Panc1 (cell line): ENCODE data around the gene STUB1.

Experiments used
- POLR2AphosphoS5 ChIP-seq: IDR thresholded peaks from 2 replicates; pipeline ENCODE4 v1.6.1; 2012; ENCODE audit warnings: mild to moderate bottlenecking, low read depth, low read length, moderate library complexity
- SIN3A ChIP-seq: IDR thresholded peaks from 2 replicates; pipeline ENCODE4 v1.6.1; 2012; ENCODE audit warnings: low read depth, mild to moderate bottlenecking, low read length, moderate library complexity, borderline replicate concordance; ENCODE audit not compliant: insufficient read depth
- TCF7L2 ChIP-seq: IDR thresholded peaks from 2 replicates; pipeline ENCODE4 v1.6.1; 2011; ENCODE audit warnings: mild to moderate bottlenecking, low read depth, low read length, inconsistent platforms
- TF ChIP-seq, protein P1 (sequence below): fragments of 450-650 bp; IDR thresholded peaks from 2 replicates; pipeline ENCODE4 v1.5.1; 2017; ENCODE audit warnings: mild to moderate bottlenecking
- TF ChIP-seq, protein P2 (sequence below), 2 experiments: IDR thresholded peaks; 2 replicates each; pipeline ENCODE4 v1.6.1; 2011 to 2012; ENCODE audit warnings: low read depth in 2 of 2, control low read depth in 1 of 2, low read length in 1 of 2, mild to moderate bottlenecking in 1 of 2, moderate library complexity in 1 of 2; ENCODE audit not compliant: insufficient read depth in 1 of 2

DNA sequence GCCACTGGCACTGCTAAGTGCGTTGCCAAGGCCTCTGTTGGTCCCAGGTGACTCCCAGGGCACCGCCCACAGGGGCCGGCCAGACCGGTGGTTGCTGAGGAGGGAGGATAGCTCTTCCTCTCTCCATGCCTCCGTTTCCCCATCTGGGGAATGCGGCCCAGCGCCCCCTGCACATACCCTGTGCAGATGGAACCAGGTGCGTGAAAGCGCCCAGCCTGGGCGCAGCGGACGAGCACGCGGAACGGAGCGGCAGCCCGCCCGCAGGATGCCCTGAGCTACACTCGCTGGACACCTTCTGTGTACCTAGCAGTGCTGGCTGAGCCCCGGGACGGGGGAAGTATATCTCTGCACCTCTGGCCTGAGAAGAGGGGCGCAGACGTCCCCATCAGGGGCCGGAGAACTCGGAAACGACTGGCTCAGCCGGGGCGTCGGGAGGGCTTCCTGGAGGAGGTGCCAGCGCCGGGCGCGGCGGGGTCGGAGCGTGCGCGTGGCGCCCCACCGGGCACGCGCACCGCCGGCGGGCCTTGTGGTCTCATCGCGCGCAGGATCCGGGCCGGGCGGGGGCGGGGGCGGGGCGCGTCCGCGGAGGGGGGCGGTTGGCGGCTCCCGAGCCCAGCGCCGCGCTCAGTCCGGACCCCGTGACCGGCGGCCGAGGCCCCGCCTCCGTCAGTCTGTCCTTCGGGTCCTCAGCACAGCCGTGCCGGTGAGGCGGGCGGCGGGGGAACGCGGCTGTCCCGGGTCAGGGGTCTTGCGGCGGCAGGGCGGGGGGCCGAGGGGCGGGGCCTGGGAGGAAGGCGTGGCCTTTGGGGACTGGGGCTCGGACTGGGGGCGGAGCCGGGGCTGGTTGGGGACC is 46.5 kb downstream of the STUB1 start, which contains the start of the genes CCDC78 and HAGHL:
- TF ChIP-seq, protein P1, sequence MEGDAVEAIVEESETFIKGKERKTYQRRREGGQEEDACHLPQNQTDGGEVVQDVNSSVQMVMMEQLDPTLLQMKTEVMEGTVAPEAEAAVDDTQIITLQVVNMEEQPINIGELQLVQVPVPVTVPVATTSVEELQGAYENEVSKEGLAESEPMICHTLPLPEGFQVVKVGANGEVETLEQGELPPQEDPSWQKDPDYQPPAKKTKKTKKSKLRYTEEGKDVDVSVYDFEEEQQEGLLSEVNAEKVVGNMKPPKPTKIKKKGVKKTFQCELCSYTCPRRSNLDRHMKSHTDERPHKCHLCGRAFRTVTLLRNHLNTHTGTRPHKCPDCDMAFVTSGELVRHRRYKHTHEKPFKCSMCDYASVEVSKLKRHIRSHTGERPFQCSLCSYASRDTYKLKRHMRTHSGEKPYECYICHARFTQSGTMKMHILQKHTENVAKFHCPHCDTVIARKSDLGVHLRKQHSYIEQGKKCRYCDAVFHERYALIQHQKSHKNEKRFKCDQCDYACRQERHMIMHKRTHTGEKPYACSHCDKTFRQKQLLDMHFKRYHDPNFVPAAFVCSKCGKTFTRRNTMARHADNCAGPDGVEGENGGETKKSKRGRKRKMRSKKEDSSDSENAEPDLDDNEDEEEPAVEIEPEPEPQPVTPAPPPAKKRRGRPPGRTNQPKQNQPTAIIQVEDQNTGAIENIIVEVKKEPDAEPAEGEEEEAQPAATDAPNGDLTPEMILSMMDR, result no peak
- TF ChIP-seq SIN3A (peak; percentile 59; the same call in 1 of the 2 replicates), POLR2AphosphoS5 (peak; percentile 53), TCF7L2 (no peak)
- TF ChIP-seq, protein P2, sequence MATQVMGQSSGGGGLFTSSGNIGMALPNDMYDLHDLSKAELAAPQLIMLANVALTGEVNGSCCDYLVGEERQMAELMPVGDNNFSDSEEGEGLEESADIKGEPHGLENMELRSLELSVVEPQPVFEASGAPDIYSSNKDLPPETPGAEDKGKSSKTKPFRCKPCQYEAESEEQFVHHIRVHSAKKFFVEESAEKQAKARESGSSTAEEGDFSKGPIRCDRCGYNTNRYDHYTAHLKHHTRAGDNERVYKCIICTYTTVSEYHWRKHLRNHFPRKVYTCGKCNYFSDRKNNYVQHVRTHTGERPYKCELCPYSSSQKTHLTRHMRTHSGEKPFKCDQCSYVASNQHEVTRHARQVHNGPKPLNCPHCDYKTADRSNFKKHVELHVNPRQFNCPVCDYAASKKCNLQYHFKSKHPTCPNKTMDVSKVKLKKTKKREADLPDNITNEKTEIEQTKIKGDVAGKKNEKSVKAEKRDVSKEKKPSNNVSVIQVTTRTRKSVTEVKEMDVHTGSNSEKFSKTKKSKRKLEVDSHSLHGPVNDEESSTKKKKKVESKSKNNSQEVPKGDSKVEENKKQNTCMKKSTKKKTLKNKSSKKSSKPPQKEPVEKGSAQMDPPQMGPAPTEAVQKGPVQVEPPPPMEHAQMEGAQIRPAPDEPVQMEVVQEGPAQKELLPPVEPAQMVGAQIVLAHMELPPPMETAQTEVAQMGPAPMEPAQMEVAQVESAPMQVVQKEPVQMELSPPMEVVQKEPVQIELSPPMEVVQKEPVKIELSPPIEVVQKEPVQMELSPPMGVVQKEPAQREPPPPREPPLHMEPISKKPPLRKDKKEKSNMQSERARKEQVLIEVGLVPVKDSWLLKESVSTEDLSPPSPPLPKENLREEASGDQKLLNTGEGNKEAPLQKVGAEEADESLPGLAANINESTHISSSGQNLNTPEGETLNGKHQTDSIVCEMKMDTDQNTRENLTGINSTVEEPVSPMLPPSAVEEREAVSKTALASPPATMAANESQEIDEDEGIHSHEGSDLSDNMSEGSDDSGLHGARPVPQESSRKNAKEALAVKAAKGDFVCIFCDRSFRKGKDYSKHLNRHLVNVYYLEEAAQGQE (IDR thresholded peaks at IDR 0.05; ENCODE audit: insufficient read depth in 1 of 2, low read depth in 2 of 2, low read length in 1 of 2), result peak in 1 of 2 experiments; percentile 7; a peak in 1 of 4 replicates
